ENCODE results near the gene SLC6A3. TPM values are rescaled to one million over a fixed set of nuclear protein-coding genes. Genes with fewer than 3 reads are reported as not detected.

The SLC6A3 gene
- total RNA-seq, 1 experiment from 2014 or later, result not detected

DNA sequence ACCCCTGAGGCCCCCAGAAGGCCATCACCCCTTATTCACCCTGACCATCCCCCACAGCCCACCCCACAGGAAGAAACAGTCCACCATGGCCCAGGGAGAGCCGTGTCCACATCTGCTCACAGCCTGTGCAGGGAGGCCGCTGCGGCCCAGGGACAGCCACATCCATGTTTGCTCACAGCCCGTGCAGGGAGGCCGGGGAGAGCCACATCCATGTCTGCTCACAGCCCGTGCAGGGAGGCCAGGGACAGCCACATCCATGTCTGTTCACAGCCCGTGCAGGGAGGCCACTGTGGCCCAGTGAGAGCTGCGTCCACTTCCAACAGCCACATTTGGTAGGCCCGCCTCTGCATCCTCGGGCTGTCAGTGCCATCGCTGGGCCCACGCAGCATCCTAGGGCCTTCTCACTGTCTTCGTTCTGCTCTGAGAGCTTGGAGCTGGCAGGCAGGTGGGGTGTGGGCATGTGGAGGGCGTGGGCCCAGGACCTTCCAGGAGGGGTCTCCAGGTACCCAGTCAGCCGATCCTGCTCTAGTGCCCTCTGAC is 40.4 kb upstream of the SLC6A3 start:
- H3K4me1 ChIP-seq (ENCODE audit: insufficient read depth, low read length, poor library complexity, severe bottlenecking), result no peaks in the 10 kb centered on the region
- no peaks in the 10 kb centered on the region for H3K27me3 ChIP-seq (replicated peaks; ENCODE audit: insufficient read depth, low read depth, low read length, poor library complexity)
- H3K27ac ChIP-seq (ENCODE audit: low read depth, low read length, poor library complexity, severe bottlenecking), result no peak overlapping the region
- ChIA-PET CTCF (no interaction called here), POLR2A (ENCODE audit: low non-redundant PET) (no interaction called here)
- H3K4me3 ChIP-seq (ENCODE audit: low read depth, low read length, poor library complexity, severe bottlenecking), result no peak overlapping the region
- no peaks in the 10 kb centered on the region for H3K9me3 ChIP-seq (ENCODE audit: low read depth, low read length, poor library complexity, severe bottlenecking)
- no peak for TF ChIP-seq EZH2 (IDR thresholded peaks at IDR 0.05; ENCODE audit: borderline replicate concordance, low read depth, low read length, poor library complexity, severe bottlenecking)
- TF ChIP-seq, protein P1, sequence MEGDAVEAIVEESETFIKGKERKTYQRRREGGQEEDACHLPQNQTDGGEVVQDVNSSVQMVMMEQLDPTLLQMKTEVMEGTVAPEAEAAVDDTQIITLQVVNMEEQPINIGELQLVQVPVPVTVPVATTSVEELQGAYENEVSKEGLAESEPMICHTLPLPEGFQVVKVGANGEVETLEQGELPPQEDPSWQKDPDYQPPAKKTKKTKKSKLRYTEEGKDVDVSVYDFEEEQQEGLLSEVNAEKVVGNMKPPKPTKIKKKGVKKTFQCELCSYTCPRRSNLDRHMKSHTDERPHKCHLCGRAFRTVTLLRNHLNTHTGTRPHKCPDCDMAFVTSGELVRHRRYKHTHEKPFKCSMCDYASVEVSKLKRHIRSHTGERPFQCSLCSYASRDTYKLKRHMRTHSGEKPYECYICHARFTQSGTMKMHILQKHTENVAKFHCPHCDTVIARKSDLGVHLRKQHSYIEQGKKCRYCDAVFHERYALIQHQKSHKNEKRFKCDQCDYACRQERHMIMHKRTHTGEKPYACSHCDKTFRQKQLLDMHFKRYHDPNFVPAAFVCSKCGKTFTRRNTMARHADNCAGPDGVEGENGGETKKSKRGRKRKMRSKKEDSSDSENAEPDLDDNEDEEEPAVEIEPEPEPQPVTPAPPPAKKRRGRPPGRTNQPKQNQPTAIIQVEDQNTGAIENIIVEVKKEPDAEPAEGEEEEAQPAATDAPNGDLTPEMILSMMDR (conservative IDR thresholded peaks at IDR 0.05; ENCODE audit: low read depth, low read length), result no peak
- no peak for DNase-seq (ENCODE audit: low spot score)
- peaks cover 43% of the 10 kb centered on the region for H3K36me3 ChIP-seq (ENCODE audit: insufficient read depth, low read length, poor library complexity, severe bottlenecking)
- intact Hi-C loops (cut with micrococcal nuclease; ENCODE audit: unreplicated experiment), result no loop called here
- BruUV-seq (replicated peaks), result no TSS peak

DNA sequence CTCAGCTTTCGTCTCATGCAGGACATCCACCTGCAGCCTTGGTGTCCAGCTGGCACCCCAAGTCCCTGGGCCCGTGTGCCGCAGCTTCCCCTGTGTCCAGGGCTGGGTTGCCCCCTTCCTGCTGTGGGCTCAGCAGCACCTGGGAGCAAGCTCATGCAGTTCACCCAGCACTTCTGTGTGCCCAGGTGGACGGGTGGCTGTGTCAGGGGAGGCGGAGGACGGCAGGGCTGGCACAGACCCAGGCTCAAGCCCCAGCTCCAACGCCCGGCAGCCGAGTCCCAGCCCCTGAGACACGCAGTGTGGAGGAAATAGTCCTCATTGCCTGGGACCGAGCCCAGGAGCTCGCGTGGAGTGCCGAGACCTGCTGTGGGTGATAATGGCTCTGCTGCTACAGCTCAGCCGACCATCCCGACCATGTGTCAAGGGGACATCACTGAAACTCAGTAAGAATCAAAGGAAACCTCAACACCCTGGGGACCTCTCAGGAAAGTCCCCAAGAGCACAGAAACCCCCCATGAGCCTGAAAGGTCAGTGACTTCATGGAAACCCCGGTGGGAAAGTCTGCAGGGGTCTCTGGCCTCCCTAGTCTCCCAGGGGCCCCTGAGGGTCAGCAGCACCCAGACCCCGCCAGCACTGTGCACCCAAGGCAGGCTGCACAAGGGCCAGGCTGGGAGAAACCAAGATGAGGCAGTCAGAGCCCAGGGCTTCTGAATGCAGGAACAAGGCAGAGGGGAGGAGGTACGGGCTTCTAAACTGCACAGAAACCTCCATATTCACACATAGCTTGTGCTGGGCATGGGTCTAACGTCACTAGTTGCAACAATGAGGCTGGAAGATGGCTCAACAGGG is 39.7 kb upstream of the SLC6A3 start:
- Histone ChIP-seq H3K27ac (ENCODE audit: low read depth, low read length, poor library complexity, severe bottlenecking) (no peak overlapping the region), H3K9me3 (ENCODE audit: low read depth, low read length, poor library complexity, severe bottlenecking) (no peaks in the 10 kb centered on the region), H3K27me3 (replicated peaks; ENCODE audit: insufficient read depth, low read depth, low read length, poor library complexity) (no peaks in the 10 kb centered on the region), H3K4me3 (ENCODE audit: low read depth, low read length, poor library complexity, severe bottlenecking) (no peak overlapping the region), H3K36me3 (ENCODE audit: insufficient read depth, low read length, poor library complexity, severe bottlenecking) (peaks cover 36% of the 10 kb centered on the region), H3K4me1 (ENCODE audit: insufficient read depth, low read length, poor library complexity, severe bottlenecking) (no peaks in the 10 kb centered on the region)
- BruUV-seq (replicated peaks), result no TSS peak
- CTCF ChIA-PET, result no interaction called here
- no peak for TF ChIP-seq EZH2 (IDR thresholded peaks at IDR 0.05; ENCODE audit: borderline replicate concordance, low read depth, low read length, poor library complexity, severe bottlenecking)
- TF ChIP-seq, protein P1 (conservative IDR thresholded peaks at IDR 0.05; ENCODE audit: low read depth, low read length), result no peak
- POLR2A ChIA-PET (ENCODE audit: low non-redundant PET), result no interaction called here
- DNase-seq (ENCODE audit: low spot score), result no peak
- intact Hi-C loops (cut with micrococcal nuclease; ENCODE audit: unreplicated experiment), result no loop called here

DNA sequence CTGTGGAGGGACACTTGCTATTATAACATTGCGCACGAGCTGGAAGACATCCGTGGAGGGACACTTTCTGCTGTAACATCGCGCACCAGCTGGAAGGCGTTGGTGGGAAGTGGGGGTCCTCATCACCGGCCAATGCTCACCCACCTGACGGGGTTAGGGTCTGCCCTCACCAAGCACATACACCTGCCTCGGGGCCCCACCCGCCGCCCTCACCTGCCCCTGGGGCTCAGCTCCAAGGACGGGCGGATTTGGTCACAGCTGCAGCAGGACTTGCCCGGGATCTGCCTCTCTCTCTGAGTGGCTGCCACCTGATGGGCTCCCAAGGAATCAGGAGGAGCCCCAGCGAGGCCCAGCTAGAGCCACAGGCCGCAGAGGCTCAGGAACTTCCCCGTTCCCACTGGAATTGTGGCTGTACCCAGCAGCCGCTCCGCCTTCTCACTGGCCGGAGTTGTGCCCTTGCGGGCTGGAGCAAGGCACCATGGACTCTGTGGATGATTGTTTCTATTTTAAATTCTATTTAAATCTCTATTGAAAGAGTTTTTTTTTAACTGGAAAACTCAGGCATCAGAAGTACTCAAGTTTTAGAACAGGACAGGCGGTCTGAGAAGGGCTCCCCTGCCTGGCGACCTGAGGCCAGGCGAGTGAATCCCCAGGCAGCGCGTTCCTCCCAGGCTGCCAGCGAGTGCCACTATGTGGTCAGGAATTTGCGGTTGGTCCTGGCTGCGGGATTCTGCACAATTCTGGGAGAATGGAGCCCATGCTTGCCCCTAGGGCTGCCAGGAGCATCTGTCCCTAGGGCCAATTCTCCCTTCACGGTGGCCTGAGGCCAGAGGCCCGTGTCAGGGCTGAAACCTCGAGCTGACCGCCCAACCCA is 38.9 kb upstream of the SLC6A3 start:
- TF ChIP-seq, protein P1 (conservative IDR thresholded peaks at IDR 0.05; ENCODE audit: low read depth, low read length), result no peak
- no peak for TF ChIP-seq EZH2 (IDR thresholded peaks at IDR 0.05; ENCODE audit: borderline replicate concordance, low read depth, low read length, poor library complexity, severe bottlenecking)
- Histone ChIP-seq H3K27me3 (replicated peaks; ENCODE audit: insufficient read depth, low read depth, low read length, poor library complexity) (no peaks in the 10 kb centered on the region), H3K4me1 (ENCODE audit: insufficient read depth, low read length, poor library complexity, severe bottlenecking) (no peaks in the 10 kb centered on the region), H3K9me3 (ENCODE audit: low read depth, low read length, poor library complexity, severe bottlenecking) (no peaks in the 10 kb centered on the region), H3K27ac (ENCODE audit: low read depth, low read length, poor library complexity, severe bottlenecking) (no peak overlapping the region), H3K4me3 (ENCODE audit: low read depth, low read length, poor library complexity, severe bottlenecking) (no peak overlapping the region), H3K36me3 (ENCODE audit: insufficient read depth, low read length, poor library complexity, severe bottlenecking) (peaks cover 33% of the 10 kb centered on the region)
- no TSS peak for BruUV-seq (replicated peaks)
- ChIA-PET CTCF (no interaction called here), POLR2A (ENCODE audit: low non-redundant PET) (no interaction called here)
- intact Hi-C loops (cut with micrococcal nuclease; ENCODE audit: unreplicated experiment), result no loop called here
- DNase-seq (ENCODE audit: low spot score), result no peak
